CD4-positive, alpha-beta T cell treated with Interleukin-6 for 4 hours (primary cell): ENCODE data around the gene MGAT4B.

Experiments used
- DNase-seq: peaks from one replicate; pipeline ENCODE4 v3.0.0-alpha.2; 2020; ENCODE audit warnings: mixed read lengths

MGAT4B gene

DNA sequence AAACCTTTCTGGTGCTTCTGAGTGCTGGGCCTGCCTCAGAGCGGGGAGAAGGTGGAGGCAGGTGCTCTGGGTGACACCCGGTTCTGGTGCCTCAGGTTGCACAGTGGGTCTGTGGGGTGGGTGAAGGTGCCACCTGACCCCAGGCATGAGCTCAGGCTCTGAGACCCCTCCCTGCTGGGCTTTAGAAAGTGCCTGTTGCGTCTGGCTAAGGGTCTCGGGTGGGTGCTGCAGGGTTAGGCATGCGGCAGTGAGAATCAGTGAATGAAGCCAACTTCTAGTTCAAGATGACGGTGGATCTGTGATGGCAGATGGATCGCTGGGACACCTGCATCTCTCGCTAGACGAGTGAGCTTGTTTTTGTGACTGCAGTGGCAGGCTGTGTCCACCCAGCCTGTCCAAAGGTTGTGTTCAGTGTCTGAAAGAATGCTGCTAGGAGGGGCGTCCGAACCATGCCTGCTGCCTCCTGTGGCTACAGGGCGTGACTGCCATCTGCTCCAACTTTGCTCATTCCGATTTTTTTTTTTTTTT, 19.1 kb upstream of the MGAT4B start:
- no peak for DNase-seq

DNA sequence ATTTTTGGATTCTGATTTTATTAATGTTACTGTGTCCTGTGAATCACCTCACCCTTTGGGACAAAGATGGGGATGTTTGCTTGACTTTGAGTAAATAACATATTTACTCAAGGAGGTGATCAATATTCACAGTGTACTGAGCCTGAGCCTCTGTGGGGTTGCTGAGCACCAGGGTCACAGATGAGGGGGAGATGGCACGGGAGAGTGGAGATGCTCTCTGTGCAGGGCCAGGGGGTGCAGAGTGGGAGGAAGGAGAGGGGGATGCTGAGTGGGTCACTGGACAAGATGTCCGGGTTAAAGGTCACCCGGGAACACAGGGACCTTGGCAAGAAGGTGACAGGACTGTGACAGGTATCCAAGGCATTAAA, 18.1 kb upstream of the MGAT4B start:
- no peak for DNase-seq

DNA sequence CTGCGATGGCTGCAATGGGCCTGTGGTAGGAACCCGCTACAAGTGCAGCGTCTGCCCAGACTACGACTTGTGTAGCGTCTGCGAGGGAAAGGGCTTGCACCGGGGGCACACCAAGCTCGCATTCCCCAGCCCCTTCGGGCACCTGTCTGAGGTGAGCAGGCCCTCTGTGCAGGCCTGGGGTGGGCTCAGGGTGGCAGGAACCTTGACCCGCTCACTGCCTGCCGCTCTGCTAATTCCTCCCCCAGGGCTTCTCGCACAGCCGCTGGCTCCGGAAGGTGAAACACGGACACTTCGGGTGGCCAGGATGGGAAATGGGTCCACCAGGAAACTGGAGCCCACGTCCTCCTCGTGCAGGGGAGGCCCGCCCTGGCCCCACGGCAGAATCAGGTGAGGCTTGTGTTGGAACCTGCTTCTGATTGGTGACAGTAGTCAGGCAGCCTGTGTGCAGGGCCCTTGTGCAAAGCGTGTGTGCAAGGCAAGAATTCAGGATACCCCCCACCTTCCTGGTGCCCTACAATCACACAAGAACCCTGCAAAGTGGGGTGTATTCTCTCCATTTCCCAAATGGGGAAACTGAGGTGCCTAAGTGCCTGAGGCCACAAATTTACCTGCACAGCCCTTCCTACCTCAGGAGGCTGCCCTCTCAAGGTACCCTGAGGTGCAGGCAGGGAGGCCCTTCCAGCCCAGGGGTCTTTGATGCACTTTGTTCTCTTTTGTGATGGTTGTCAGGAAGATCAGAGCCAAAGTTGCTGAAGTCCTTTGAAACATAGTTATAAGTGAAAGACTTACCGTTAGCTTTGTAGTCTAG, 17.5 kb upstream of the MGAT4B start:
- DNase-seq = no peak

DNA sequence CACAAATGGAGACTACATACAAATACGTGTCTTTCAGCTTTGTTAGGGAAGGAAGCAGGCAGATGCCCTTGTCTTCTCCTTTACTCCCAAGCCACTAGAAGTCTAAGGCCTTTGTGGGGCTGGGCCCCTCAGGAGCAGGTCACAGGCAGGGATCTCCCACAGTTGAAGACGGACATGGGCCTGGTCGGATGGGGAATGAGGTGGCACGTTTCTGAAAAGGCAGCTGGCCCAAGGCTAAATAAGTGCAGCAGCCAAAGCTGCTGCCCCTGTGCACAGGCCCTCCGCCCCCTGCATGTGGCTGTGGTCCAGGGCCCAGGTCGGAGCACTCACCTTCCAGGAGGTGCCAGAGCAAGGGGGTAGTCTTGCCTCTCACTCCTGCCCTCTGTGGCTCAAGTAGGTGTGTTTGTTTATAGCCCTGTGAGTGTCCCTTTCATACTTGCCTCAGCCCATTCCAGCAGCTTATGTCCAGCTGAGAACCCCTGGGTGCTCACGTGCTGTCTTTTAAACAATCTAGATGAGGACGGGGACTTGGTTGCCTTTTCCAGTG, 15.9 kb upstream of the MGAT4B start:
- DNase-seq = no peak

DNA sequence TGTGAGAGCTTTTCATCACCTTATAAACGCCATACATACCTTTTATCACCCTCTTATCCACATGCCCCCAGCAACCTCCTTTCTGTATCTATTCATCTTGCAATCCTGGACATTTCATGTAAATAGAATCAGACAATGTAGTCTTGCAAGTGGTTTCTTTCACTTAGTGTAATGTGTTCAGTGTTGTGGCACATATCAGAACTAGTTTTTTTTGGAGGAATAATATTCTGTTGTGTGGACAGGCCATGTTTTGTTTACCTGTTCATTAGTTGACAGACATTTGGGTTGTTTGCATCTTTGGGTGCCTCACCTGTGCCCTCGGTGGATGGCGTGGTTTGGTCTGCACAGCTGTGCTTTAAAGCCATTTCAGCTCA, 15.4 kb upstream of the MGAT4B start:
- no peak for DNase-seq

DNA sequence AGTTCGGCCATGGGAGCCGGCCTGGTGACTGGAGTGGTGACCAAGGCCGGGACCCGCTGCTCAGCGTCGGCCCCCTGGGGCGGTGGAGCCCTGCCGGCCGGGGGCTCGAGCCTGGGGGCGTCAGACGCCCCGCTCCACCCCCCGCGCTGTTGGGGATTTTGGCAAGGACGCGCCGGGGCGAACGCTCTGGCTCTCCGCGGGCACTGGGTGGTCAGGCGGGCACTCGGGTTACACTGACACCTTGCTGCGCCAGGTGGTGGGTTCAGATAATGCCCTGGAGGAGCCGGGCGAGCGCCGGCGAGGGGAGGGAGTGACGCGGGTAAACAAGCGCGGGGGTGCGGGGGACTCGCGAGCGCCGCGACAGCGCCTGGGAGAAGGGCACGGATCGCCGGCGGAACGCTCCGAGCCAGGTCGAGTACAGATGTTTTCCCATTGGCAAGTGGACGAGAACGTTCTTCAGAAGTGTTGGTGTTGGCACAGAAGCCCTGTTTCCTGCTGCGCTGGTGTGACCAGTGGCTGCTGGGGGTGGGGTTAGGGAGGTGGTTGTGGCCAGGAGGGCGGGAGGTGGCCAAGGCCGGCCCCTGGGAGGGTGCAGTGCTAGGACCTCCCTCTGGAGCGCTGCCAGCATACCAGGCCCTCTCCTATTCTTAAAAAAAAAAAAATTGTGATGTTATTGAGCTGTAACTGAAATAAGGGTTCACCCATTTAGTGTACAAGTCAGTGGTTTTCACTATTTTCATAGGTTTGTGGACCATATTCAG, 14.8 kb upstream of the MGAT4B start:
- peak; percentile 92 for DNase-seq

DNA sequence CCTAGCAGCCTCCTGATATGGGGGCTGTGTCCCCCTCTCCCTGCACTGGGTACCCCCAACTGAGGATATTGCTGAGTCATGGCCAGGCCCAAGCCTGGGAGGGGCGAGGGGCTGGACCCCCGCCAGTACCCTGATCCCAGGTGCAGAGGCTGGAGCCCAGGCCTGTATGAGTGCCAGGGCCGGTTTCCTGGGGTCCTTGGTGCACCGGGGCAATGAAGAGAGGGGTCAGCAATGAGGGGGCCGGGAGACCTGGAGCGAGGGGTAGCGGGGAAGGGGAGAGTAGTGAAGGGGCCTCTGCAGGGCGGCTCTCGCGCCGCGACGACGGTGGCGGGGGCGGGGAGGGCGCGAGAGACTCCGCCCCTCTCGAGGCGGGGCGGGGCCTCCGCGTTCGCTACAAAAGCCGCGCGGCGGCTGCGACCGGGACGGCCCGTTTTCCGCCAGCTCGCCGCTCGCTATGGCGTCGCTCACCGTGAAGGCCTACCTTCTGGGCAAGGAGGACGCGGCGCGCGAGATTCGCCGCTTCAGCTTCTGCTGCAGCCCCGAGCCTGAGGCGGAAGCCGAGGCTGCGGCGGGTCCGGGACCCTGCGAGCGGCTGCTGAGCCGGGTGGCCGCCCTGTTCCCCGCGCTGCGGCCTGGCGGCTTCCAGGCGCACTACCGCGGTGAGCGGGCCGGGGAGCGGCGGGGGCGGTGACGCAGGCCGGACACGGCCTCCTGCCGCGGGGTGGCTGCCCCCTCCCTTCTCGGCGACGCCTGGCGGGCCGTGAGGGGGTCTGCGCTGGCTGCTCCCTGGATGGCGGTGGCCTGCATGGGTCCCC, 14.0 kb upstream of the MGAT4B start, which contains the start of gene SQSTM1:
Gene SQSTM1 (plus strand): TSS at position 423 of the 815 bp plus-strand sequence. CDS start 32 bp downstream, at position 455.
- peak; percentile 81 for DNase-seq

DNA sequence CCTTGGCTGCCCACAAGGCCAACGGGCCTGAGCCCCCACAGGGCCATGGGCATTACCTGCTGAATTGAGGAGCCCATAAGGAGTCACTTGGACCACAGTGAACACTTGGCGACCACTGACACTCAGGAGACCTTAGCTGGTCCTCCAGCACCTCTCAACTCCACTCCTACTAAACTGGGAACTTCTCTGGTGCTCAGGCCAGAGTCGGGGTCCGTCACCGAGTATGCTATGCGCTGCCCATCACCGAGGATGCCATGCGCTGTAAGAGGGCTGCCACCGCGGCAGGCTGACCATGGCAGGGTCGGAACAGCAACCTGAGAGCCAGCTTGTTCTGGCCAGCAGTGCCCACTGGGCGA, 13.4 kb upstream of the MGAT4B start:
- DNase-seq = no peak

DNA sequence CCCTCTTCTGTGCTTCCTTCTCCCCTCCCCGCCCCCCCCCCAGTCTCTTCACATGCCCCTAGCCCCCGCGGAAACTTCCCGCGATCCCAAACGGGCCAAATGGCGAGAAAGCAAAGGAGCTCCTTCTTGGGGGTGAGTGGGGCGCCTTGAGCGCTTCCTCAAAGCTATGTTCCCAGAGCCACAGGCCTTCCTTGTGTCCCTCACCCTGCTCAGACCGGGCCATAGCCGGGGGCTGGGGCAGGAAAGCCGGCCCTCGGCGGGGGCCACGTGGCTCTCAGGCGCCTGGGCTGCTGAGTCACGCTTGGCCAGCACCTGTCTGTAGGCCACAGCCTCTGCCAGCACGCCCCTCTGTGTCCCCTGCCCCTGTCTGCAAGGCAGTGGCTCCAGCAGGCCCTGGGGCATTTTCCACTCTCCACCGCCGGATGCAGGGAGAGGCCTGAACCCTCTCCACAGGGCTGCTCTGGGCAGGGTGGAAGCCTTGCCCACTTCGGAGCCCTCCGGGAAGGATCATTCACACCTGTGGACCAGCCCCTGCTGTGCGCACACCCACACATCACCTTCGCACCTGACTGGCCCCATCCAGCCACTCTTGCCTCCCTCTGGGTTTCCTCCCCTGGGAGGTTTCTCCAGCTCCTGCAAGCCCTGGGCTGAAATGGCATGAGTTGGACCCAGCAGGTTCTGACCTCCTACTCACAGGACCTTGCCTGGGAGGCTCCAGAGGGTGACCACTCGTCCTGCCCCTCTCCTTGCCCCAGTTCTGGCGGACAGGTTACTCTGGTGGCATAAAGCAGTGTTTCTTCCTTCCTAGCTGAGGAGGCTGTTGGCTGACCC, 12.8 kb upstream of the MGAT4B start:
- peak; percentile 49 for DNase-seq

DNA sequence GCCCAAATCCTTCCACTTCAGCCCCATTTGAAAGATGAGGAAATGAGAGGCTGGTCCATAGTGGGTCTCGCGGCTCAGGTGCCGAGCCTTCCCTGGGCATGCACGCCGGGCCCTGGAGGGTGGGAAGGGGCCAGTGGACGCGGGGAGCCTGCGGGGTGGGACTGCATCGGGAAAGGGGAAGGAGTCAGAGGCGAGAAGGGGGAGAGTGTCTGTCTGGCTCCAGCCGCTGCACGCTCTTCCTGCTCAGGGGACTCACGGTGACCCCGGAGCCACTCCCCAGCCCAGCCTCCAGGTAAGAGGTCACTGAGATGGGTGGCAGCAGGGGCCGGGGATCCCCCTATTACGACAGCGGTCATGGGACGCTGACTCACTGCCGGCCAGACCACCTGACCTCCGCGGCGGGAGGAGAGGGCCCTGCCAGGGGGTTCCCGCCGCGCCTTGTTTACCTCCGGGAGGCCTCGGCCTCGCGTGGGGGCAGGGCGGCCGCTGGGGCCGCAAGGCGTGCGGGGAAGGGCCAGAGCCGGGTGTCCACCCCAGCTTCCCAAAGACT, 12.2 kb upstream of the MGAT4B start:
- DNase-seq = peak; percentile 85

DNA sequence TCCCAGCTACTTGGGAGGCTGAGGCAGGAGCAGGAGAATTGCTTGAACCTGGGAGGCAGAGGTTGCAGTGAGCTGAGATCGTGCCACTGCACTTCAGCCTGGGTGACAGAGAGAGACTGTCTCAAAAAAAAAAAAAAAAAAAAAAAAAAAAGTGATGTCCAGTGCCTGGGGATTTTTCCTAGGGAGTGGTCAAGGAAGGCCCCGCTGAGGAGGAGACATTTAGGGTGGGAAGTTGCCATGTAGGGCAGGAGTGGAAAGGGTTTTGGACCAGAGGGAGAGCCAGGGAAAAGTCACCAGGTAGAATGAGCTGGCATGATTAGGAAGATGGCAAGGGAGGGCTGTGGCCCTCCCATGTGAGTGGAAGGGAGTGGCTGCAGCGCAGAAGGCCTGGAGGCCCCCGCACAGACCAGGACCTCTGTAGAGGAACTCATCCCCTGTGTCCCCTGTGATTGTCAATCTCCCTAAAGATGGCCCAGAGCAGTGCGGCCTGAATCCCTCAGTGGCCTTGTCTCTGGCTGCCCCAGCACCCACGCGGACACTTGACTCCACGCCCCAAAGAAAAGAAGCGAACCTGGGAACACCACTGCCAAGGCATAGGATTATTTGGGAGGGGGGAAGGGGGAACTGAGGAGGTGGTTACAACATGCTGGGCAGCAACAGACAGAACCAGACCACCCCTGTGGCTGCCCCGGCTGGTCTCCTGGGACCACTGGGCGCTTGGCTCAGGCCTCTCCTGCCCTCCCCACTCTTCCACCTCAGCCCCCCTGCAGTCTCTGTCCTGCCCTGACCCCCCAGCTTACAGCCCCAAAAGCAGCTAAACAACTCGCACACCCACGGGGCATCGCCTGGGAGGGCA, 11.5 kb upstream of the MGAT4B start:
- DNase-seq = no peak

DNA sequence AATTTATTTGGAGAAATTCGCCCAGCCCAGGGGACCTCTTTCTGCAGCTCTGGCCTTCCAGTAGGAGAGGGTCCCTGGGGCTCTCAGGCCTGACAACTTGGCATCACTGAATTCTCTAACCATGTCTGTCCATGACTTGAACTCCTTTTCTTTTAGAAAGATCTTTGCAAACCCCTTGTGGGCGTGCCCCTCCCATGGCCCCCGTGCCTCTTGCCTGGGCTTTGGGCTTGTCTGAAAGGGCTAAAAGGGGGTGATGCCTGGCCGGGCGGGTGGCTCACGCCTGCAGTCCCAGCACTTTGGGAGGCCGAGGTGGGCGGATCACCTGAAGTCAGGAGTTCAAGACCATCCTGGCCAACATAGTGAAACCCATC, 10.8 kb upstream of the MGAT4B start:
- DNase-seq = no peak

DNA sequence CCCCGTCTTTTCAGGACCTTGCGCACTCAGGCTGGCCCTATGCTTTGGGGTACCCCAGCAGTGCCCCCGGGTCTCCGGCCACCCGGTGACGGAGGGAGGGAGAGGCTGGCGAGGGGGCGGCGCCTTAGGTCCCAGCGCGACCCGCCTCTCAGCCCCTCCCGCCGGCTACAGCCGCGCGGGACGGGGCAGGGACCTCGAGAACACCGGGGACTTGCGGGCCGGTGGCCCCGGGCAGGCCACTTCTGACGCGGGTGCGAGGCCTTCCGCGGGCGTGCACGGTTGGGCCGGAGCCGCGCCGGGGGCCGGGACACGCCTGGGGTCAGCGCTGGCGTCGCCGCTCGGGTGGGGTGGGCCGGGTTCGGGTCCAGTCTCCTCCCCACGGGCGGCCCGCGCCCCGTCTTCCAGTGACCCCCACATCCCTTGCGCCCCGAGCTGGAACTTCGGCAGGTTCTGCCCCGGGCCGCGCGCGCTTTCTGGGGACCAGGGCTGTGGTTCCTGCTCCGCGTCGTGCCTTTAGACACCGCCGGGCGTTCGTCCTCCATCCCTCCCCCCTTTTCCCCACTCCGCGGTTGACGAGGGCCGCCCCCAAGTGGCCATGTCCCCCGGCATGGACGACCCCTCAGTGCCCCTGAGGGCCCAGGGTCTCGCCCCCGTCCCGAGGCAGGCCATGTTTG, 10.3 kb upstream of the MGAT4B start:
- no peak for DNase-seq

DNA sequence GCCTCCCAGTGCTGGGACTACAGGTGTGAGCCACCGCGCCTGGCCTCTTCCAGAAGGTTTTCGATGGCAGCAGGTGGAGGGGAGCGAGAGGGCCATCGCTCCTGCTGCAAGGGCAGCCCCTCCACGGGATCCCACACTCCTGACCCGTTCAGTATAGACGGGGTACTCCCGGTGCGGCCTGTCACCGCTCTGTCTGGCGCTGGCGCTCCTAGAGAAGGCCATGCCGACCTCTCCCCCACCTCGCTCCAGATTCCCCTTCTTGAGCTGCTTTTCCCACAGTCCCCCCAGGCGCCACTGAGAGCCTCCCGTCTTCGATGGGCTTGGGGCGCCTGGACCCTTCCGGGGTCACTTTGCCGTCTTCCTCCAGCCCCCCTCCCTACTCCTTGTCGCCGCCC, 9.7 kb upstream of the MGAT4B start:
- no peak for DNase-seq

DNA sequence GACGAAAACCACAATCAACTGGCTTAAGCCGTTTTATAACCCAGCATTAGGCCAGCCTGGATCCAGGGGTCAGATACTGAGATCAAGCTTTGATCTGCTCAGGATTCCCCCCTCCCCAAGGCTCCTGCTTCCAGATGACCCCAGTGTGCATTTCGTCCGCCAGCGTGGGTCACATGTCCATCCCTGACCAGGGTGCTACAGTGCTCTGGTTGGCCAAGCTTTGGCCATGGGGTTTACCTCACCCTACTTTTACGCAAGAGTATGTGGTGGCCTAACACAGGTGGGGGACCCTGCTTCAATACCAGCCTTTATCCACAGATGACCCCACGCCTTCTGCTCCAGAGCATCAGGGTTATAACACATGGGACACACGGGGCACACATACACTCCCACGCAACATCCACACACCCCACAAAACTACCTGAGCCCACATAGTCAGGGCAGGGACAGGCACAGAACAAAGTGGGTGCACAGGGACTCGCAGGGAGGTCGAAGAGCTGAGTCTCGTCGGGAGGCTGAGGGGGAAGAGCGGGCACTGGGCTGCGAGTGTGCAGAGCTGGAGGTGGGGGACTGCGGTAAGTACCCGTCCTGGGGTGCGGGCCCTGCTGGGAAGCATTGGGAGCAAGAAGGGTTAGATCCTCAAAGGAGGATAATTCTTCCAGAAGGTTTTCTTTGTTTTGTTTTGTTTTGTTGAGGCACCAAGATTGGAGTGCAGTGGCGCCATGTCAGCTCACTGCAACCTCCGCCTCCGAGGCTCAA, 9.0 kb upstream of the MGAT4B start:
- DNase-seq = no peak

DNA sequence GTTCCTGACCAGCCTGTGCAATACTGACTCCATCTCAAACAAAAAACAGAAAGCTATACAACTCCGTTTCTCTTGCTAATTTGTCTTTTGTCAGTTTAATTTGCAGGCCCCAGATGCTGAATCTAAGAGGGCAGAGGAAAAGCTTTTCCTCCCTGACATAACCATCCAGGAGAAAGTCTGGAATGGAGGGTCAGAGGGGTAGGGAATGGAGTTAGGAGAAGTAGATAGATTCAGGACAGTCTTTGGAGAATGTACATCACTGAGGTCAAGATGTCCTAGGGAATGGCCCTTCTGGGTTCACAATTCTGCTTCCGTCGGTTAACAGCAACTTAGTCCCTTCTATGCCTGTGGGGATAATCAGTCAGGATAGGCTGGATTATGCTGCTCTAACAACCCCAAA, 7.4 kb upstream of the MGAT4B start:
- DNase-seq = no peak

DNA sequence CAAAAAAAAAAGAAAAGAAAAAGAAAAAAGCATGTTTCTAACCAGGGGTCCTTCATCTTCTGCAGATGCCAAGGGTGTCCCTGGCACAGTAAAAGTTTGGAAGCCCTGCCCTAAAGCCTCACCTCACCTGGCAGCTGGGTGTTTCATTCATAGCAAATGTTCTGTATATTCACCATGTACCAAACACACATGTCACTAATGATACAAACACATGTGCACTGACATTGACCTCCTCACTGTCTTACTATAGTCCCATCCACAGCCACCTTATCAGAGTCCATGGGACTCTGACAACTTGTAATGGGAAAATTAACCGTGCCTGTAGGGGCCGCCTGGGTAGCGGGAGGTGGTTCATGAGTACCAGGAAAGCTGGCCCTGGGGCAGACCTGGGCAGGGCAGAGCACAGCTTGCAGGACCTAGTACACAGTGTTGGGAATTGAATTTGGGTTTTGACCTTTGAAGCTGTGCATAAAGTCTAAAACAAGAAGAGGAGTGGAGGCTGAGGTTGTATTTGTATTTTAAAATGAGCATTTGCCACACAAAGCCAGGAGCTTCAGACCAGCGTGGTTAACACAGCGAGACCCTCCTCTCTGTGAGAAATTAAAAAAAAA, 6.4 kb upstream of the MGAT4B start:
- DNase-seq = no peak

DNA sequence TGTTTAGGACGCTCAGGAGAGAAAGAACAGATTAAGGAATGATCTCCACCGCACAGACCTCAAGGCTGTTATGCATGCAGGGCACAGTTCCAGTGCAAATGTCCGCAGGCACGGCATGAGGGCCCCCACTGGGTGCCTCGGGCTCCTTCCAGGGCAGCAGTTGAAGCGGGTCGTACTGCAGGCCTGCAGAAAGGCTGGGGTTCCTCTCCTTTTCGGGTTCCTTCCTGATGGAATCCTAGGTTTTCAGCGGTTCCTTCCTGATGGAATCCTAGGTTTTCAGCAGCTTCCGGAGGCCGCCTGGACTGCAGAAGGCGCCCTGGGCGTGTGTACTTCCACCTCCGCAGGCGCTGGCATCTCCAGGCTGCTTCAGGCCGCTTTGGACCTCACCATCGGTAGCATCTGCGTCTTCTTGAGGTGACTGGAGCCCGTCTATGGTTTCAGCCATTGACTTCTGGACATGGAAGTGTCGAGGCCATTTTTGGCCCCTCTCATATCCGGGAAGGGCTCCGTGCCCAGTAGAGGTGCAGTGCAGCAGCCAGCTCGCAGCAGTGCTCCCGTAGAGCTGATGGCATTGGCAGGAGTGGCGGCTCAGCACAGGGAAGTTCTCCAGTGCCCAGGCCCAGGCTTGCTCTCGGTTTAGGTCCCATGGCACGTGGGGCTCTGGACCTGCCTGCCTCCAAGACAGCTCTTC, 5.6 kb upstream of the MGAT4B start:
- DNase-seq = no peak
